Renal pelvis (tissue), 4 donors: ENCODE measurements around the gene HIPK2. TPM values are rescaled to one million over a fixed set of nuclear protein-coding genes. Genes with fewer than 3 reads are reported as not detected.

Experiments
- DNase-seq: peaks from one replicate; pipeline ENCODE4 v3.0.0-alpha.2; 2013
- polyA plus RNA-seq, 3 donors: library from polyadenylated mRNA; unstranded; fragments of 120-200 nt; gene quantifications; one replicate each; pipeline ENCODE4 v1.2.1, GENCODE V29; 2013; ENCODE audit not compliant: insufficient read length in 3 of 3

Gene HIPK2
- polyA plus RNA-seq, 3 donors: 78.9 to 118 (median 109) TPM

DNA sequence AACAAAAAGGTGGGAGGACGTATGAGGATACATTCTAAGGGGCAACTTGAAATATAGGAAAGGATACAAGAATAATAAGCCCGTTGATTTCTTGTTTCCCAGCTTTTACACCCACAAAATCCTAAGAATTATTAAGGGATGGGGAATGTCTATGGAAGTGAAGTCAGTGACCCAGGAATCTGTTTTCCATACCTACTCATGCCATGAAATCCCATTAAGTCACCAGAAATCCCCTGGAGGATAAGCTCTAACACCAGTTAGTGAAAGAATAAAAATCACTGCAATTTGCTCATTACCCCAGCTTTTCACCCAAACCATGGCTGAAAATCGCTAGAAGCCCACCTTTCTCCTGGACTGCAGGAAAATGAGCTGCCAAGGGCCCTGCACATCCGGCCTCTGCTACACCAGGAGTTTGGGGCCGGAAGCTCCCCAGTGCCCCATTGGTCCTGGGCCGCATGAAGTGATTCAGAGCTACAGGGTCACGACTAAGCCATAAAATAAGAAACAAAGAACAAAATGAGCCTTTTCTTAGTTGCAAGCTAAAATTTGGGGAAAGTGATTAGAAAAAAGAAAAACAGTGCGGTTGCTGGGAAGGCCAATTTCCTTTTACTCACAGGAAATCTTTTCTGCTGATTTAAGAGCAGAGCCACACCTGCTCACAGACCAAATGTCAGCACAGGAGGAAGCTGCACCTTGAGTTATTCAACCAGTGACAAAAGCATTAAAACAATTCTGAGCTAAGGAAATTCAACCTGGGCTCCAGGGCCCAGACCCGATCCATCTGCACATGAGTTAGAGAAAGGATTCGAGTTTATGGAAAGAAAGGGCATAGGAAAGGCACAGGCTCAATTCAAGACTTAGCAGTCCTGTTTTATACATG lies 40.3 kb downstream of the HIPK2 start:
- no peak for DNase-seq

DNA sequence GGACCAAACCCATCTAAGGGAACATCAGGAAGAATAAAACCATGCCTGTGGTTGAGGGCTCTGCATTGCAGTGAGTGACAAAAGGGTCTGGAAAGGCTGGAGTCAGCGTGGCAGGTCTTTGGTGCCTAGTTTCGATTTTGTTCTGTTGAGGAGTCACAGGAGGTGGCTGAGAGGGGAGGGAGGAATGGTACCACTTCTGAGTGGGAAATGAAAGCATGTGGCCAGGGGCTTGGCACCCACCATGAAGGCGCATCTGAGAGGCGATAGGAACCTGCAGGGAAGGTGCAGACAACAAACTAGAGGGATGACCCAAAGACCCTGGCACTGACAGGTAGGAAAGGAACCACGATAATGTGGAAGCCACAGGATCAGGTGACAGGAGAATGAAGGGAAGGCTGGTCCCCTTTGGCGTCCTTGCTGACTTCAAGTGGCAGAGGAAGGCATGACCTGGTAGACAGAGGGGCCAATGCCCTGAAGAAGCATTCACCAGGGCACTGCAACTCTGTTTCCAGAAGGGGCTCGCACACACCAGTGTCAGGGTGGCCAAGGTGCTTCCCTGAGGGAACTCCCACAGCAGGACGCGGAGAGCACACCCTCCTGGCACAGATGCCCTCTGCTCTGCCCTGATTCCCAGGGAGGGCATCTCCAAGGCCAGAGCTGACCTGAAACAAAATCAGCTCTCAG lies 41.7 kb downstream of the HIPK2 start:
- DNase-seq: no peak

DNA sequence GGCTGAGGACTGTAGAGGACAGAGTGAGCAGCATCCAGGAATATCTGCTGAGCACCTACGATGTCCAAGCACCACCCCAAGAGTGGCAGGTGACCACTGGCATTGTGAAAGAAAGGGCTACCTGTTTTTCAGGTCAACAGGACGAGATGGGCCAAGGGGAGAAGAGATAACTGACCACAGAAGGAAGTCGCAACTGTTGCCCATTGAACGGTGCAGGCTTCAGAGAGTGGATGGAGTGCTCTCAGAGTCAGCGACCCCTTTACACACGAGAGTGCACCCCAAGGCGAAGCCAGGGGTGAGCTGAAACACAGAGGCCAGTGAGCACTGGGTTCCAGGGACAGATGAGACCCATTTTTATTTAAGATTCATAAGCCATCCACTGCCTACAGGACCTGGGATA lies 42.3 kb downstream of the HIPK2 start:
- no peak for DNase-seq

DNA sequence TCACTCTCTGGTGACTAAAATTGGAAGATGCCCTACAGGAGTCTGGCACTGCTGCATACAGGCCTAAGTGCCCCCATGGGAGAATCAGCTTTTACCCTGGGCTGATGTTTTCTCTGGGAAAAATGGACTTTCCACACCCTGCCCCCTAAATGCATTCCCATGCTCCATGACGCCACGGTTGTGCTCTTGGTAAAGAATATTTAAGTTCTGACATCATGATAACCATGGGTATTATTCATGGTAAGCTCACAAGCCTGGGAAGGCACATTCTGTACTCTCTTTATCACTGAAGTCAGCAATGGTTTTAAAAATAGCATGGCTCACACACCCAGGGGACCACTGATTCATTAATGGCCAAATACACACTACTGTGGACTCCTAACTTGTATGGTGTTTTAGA lies 43.4 kb downstream of the HIPK2 start:
- DNase-seq: no peak

DNA sequence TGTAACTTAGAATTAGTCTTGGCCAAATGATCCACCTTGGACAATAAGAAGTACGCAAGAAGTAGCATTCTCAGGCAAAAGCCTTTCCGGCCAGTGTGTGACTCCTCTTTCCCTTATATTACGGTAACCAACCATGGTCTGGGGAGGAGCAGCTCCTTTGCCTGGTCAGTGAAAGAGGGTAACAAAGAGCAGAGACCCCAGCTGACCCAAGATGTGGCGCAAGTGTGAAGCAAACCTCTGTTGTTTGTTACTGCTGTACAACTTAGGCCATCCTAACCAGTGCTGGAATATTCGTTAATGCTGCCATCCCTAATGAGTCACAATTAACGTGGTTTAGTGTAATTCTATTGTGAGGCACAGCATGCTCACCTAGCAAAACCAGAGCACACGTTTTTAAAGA lies 44.0 kb downstream of the HIPK2 start:
- DNase-seq: no peak

DNA sequence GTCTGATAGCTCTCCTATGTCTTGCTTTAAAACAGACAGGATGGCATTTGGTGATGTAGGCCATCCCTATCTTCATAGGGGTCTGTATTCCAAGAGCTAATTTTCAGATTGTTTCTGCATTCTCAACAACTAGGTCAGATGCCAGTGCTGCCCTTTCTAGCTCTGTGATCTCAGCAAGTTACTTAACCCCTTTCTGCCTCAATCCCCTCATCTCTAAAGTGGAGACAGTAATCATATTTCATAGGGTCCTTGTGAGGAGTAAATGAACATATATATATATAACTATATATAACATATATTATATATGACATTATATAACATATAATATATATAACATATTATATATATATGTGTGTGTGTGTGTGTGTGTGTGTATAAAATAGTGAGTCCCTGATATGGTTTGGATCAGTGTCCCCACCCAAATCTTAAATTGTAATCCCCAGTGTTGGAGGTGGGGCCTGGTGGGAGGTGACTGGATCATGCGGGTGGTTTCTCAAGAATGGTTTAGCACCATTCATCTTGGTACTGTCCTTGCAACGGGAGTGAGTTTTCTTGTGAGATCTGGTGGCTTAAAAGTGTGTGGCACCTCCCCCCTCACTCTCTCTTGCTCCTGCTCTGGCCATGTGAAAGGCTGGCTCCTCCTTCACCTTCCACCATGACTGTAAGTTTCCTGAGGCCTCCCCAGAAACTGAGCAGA lies 45.2 kb downstream of the HIPK2 start:
- no peak for DNase-seq

DNA sequence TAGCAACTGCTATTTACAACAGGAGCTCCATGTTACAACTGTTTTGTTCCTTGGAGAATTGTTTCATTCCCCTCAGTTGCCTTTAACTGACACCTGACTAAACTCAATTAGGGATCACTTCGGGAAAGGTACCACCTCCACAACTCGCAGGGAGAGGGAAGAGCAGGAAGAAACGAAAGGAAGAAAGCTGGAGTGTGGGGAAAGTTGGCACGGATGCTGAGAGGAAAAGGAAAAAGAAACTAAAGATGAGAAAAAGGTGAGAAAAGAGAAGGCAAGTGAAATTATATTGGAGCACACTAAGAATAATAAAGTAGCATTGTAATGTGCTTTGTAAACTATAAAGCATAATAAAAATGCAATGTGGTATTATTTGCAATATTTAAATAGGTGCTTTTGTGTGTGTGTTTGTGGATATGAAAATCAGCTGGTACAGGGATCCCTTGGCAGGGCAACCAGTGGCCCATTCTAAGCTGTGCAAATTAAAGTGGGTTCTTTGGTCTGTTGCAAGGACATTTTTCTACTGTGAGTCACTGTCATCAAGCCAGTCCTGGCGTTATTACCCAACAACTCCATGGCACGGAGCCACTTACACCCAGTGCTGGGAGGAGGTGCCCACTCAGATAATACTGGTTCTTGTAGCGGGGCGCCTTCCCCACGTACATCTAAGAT lies 45.9 kb downstream of the HIPK2 start:
- no peak for DNase-seq

DNA sequence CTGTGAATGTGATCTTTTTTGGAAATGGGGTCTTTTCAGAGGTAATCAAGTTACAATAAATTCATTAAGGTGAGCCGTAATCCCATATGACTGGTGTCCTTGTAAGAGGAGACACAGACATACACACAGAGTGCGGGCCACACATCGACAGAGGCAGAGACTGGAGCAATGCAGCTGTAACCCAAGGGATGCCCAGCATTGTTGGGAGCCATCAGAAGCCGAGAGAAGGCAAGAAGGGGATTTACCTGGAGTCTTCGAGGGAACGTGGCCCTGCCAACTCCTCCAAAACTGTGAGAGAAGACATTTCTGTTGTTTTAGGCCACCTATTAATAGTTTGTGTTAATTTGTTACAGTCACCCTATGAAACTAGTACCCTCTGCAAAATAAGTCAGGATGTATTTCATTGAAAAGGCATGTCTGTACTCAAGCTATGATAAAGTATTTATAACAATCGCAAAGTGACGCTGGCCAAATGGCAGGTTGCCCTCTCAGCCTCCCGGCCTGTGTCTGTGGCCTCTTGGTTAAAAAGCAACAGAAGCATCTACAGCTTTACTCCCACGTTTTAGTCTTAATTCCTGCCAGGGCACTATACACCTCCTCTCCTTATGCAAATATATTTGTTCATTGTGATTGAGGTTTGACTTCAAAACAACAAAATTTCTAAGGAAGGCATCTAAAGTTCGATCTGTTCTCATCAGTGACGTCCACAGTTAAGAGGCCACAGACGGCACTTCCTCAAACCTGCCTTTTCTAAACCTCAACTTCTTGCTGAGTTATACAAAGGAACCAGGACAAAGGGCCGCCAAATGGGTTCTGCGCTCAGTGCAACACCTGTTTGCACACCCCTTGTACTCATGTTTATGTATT lies 46.8 kb downstream of the HIPK2 start:
- no peak for DNase-seq

DNA sequence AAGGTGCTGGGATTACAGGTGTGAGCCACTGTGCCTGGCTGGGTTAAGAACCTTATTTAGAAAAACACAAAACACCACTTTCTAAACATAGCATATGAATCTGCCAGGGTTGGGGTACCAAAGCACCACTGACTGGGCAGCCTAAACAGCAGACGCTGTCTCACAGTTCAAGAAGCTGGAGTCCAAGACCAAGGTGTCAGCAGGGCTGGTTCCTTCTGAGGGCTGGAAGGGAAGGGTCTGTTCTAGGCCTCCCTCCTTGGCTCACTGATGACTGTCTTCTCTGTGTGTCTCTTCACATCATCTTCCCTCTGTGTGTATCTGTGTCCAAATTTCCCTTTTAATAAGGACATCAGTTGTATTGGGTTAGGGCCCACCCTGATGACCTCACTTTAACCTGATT lies 49.6 kb downstream of the HIPK2 start:
- DNase-seq: no peak

DNA sequence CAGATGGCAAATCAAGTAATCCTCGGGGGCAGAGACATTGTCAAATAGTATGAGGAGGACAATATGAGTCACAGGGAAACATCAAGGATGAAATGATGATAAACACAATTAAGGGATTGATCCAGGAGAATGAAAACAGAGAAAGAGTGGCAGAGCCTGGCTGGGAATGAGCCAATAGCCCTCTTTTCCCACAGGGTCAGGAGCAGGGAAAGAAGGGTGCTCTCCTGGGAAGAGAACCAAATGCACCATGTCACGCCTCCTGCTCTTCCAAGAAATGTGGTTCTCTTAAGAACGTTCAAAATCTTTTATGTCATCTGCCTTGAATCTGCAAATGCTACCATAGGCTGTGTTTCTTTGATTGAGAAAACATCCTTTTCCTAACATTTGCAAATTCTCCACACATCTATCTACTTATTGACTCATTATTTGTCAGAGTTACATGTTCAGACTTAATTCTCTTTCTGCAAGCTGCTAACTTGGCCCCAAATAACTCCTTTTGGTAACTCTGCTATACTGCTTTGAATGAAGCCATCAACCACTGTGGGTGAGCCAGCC lies 50.6 kb downstream of the HIPK2 start:
- DNase-seq: no peak

DNA sequence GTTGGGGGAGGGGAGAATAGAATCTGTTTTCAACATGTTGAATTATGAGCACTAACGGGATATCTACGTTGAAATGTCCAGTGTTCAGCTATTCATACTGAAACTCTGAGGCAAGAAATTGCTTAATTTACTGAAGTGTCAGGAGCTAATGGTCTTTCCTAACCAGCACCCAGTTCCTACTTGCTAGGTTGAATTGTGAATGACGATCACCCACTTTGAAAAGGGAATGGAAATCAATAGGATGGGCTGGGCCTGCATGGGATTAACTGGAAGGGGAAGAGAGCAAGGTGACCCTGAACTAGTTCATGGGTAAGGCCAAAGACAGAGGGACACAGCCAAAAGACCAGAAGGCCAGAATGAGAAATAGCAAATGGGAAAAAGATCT lies 51.3 kb downstream of the HIPK2 start:
- DNase-seq: no peak

DNA sequence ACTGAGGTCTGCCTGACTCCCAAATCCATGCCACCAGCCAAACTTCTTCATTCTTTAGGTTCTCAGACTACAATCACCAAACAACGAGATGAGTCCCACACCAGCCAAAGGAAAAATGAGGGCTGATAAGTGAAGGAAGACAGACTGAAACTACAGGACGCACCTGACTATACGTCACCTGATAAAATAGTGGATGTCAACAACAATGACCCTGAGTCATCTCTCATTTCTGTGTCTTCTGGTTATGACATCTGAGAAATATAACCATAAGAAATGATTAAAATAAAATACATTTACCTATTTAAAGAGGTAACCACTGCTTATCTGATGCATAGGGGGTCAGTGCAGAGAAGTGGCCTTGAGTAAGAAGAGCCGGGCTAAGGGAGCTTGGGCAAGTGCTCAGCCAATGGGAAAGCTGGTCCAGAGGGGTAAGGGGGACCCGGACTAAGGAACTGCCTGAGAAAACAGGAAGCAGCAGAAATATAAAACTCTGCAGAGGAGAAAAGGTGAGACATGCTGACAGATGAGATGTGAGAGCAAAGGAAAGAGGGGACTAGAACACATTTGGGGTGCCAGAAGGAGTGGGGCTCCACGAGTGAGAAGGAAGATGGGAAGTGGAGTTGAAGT lies 51.8 kb downstream of the HIPK2 start:
- no peak for DNase-seq

DNA sequence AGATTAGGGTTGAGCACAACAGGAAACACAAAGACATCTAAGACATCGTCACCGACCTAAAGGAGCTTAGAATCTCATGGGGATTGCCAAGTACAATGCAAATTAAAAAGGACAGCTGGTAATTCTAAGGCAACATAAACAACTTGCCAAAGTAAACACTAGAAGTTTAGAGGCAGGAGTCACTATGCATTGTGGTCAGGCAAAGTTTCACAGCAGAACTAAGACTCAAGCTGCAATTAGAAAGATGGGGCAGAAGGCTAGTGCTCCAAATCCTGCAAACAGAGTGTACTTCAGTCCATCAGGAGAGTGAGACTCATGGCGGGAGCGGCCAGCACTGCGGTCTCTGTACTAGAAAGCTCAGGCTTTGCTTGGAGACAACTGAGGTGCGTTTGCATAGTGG lies 52.7 kb downstream of the HIPK2 start:
- DNase-seq: no peak

DNA sequence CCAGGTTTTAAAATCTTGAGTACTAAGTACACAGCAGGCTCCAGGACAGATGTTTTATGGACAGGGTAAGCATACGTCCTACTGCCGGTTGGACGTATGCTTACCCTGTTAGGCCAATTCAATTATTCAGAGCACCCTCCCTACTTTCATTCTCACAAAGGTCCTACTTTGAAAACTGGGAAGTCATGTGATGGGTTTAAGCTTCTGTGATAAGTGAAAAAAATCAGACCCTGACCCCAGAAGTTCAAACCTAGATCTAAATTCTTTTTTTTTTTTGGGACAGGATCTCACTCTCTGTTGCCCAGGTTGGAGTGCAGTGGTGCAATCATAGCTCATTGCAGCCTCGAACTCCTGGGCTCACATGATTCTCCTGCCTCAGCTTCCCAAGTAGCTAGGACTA lies 55.2 kb downstream of the HIPK2 start:
- no peak for DNase-seq

DNA sequence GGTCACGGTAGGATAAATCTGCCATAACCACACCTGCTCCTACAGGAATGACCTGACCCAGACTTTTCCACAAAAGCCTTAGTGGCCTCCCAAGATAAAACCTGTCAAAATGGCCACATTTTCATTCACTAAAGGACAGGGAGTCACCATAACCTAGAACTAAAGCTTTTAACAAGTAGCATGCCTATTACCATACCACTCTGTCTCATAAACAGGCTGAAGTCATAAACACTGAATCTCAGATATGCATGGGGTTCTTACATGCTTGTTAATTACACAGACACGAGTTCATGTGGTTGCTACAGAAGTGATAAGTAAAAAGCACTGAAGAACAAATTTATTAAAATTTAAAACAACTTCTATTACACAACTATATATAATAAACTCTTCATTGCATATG lies 56.0 kb downstream of the HIPK2 start:
- no peak for DNase-seq

DNA sequence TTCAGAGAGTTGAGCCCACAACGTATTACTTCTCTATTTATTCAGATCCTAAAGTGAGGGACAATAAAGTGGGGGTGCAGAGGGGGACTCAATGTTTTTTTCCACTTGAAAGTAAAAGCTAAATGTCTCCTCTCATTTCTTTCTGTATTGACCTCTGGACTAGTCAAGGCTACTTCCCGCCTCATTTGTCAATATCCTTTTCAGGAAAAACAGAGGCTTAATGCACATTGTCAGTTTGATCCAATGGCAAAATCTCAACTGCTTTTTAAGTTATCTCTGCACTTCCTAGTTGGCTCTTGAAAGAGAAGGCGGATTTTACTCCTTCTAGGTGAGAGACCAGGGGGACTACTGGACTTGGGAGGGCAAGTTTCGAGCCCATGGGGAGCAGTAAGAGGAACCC lies 56.4 kb downstream of the HIPK2 start:
- no peak for DNase-seq

DNA sequence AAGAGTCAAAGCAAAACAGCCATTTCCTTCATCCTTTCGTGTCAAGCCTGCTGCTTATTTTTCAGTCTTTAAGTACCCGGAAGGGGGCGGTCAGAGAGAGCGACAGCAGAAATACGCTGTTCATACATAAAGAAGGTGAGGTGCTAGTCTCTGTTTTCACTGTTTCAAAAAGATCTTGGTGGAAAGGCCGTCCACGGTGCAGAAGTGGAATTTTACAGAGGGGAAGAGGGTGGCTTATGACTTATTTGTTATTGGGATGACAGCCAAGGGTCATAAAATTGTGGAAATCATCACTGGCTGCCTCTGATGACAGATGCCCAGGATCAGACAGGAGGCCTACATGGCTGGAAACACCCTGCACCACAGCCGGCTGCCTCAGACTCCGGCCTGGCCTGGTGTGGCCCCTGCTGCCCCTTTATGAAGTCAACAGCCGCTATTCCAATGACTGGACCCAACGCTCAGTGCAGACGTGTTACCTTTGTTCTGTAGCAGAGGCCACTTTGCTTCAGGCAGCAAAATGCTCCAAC lies 57.0 kb downstream of the HIPK2 start:
- DNase-seq: no peak

DNA sequence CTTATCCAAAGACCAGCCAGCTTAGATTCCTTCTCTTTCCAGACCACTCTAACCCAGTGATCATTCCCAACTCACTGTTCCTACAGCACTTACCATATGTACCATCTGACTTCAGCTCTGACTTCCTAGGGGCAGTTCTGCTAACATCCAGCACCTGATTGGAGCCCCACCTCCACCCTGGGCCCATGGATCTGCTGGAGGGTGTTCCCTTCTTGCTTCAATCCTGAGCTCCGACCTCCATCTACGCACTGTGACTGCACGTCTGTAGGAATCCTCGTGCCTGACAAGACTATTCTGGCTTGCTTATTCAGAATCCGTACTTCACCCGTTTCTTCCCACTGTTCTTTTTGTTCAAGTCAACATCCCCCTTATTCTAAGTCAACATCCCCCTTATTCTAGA lies 57.6 kb downstream of the HIPK2 start:
- no peak for DNase-seq

DNA sequence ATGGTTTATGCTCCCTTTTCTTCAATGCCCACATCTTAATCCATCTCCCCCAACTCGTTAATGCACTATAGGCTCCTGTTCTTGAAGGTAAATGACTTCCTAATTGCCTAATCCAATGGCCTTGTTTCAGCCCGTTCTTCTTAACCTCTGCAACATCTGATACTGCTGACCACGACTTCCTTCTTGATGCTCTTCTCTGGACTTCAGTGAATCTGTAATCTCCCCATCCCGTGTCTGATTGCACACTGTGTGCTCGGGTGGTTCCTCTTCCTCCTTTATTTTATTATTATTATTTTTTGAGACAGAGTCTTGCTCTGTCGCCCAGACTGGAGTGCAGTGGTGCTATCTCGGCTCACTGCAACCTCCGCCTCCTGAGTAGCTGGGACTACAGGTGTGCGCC lies 58.9 kb downstream of the HIPK2 start:
- no peak for DNase-seq

DNA sequence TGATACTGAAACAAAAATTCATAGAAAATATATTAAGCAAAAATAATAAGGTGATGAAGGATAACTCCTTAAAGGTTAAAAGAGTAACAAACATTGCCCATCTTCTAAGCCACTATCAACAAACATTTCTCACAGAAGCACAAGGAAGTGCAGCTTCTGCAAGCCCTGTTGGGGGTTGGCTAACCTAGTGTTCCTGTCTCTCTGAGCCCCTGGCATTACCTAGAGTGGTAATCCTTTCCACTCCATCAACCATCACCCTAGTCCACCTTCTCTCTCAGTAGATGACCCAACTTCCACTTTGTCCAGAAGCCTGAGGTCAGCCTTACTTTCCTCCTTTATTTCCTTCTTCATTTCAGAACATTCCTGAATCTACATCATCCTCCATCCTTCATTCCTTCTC lies 59.7 kb downstream of the HIPK2 start:
- no peak for DNase-seq
